HG02610 (cell line): ENCODE measurements around the gene OR4B1.
"Not testable (repeated sequence)": the region's sequence is repeated elsewhere in the genome, so short reads cannot be mapped to it uniquely, and the experiment has no call there.

Experiments used
- ATAC-seq: cut with Tn5 transposase; IDR thresholded peaks from one replicate; pipeline ENCODE4 v1.9.1; 2021; ENCODE audit warnings: mild to moderate bottlenecking, moderate library complexity; ENCODE audit not compliant: unreplicated experiment

The OR4B1 gene

GRCh38 chr11:48216510-48216909 lies at the start of gene OR4B1:
TSS of gene OR4B1 (plus strand) at chr11:48216810. CDS start at chr11:48216810, 0 bp downstream.
- ATAC-seq = no peak

GRCh38 chr11:48167380-48167779 lies 49.2 kb upstream of the OR4B1 start:
- no peak for ATAC-seq

- ATAC-seq = no peak
Measured at GRCh38 chr11:48168815-48169214, 47.8 kb upstream of the OR4B1 start.

- no peak for ATAC-seq
Measured at GRCh38 chr11:48169259-48169658, 47.4 kb upstream of the OR4B1 start.

- no peak for ATAC-seq
Measured at GRCh38 chr11:48169717-48170116, 46.9 kb upstream of the OR4B1 start.

- ATAC-seq = no peak
Measured at GRCh38 chr11:48170241-48171233, 46.1 kb upstream of the OR4B1 start.

GRCh38 chr11:48172818-48173609 lies 43.6 kb upstream of the OR4B1 start:
- ATAC-seq = peak; percentile 79

GRCh38 chr11:48177661-48178060 lies 38.9 kb upstream of the OR4B1 start:
- no peak for ATAC-seq

- no peak for ATAC-seq
Measured at GRCh38 chr11:48180627-48181026, 36.0 kb upstream of the OR4B1 start.

GRCh38 chr11:48182860-48183526 lies 33.6 kb upstream of the OR4B1 start:
- no peak for ATAC-seq

- ATAC-seq = no peak
Measured at GRCh38 chr11:48184452-48184851, 32.2 kb upstream of the OR4B1 start.

- not testable (repeated sequence) for ATAC-seq
Measured at GRCh38 chr11:48190906-48191654, 25.5 kb upstream of the OR4B1 start.

- no peak for ATAC-seq
Measured at GRCh38 chr11:48193876-48194275, 22.7 kb upstream of the OR4B1 start.

- no peak for ATAC-seq
Measured at GRCh38 chr11:48207881-48208280, 8.7 kb upstream of the OR4B1 start.

- no peak for ATAC-seq
Measured at GRCh38 chr11:48210052-48210451, 6.6 kb upstream of the OR4B1 start.

- no peak for ATAC-seq
Measured at GRCh38 chr11:48228761-48229160, 12.2 kb downstream of the OR4B1 start.

GRCh38 chr11:48230057-48230456 lies 13.4 kb downstream of the OR4B1 start:
- ATAC-seq = not testable (repeated sequence)

- no peak for ATAC-seq
Measured at GRCh38 chr11:48237727-48238126, 21.1 kb downstream of the OR4B1 start.

- no peak for ATAC-seq
Measured at GRCh38 chr11:48242501-48242900, 25.9 kb downstream of the OR4B1 start.

- no peak for ATAC-seq
Measured at GRCh38 chr11:48244804-48245203, 28.2 kb downstream of the OR4B1 start, which contains the start of gene OR4X2. TSS of gene OR4X2 (plus strand) at chr11:48245104. CDS start at chr11:48245104, 0 bp downstream.
